Parathyroid adenoma (tissue), 2 donors: ENCODE measurements around the gene TCIRG1.
"Not testable (repeated sequence)": the region's sequence is repeated elsewhere in the genome, so short reads cannot be mapped to it uniquely, and the experiment has no call there.

Source experiments
- H2AFZ ChIP-seq: fragments of 300-600 bp; sonication (generic); one replicate; pipeline ENCODE4 v1.7.0; 2017; ENCODE audit warnings: antibody characterized with exemption, mild to moderate bottlenecking
- H3K27ac ChIP-seq: fragments of 300-600 bp; sonication (generic); one replicate; pipeline ENCODE4 v1.7.0; 2017
- H3K27me3 ChIP-seq: fragments of 300-600 bp; sonication (generic); one replicate; pipeline ENCODE4 v1.7.0; 2017; ENCODE audit warnings: low read length; ENCODE audit not compliant: control insufficient read depth, insufficient read depth
- H3K36me3 ChIP-seq: fragments of 300-600 bp; sonication (generic); one replicate; pipeline ENCODE4 v1.7.0; 2017; ENCODE audit warnings: low read length; ENCODE audit not compliant: control insufficient read depth, insufficient read depth
- H3K4me1 ChIP-seq: fragments of 300-600 bp; sonication (generic); one replicate; pipeline ENCODE4 v1.7.0; 2017; ENCODE audit warnings: control low read depth
- H3K4me2 ChIP-seq: fragments of 300-600 bp; sonication (generic); one replicate; pipeline ENCODE4 v1.7.0; 2017; ENCODE audit warnings: low read length
- H3K4me3 ChIP-seq: fragments of 300-600 bp; sonication (generic); one replicate; pipeline ENCODE4 v1.7.0; 2017; ENCODE audit warnings: low read depth, low read length
- H3K79me2 ChIP-seq: fragments of 300-600 bp; sonication (generic); one replicate; pipeline ENCODE4 v1.7.0; 2017; ENCODE audit warnings: control low read depth
- H3K9ac ChIP-seq: fragments of 300-600 bp; sonication (generic); one replicate; pipeline ENCODE4 v1.7.0; 2017; ENCODE audit warnings: mild to moderate bottlenecking
- H3K9me3 ChIP-seq: fragments of 300-600 bp; sonication (generic); one replicate; pipeline ENCODE4 v1.7.0; 2017; ENCODE audit warnings: low read length; ENCODE audit not compliant: control insufficient read depth
- CTCF ChIP-seq: fragments of 300-600 bp; sonication (generic); IDR thresholded peaks from one replicate; pipeline ENCODE4 v1.7.0; 2017; ENCODE audit warnings: antibody characterized with exemption, mild to moderate bottlenecking
- donor health status: primary hyperparathyroidism.

Gene TCIRG1

DNA sequence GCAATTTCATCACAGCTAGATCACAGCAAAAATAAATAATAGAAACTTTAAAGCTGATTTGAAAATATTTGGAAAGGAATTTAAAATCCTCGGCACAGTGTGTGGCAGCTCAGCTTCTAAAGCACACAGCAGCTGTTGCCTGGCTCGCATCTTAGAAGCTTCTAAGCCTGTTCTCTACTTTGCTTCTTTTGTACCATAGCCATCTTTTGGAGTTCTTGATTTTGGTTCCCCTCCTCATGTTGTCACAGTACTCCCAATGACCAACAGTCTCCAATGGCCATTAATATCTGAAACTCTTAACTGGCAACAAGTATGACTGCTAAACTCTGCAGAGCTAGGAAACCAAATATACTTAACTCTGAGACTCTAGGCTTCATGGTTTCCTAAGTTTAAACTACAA is 53.6 kb downstream of the TCIRG1 start:
- Histone ChIP-seq H3K27ac (no peak overlapping the region), H3K36me3 (no peaks in the 10 kb centered on the region), H3K9ac (no peak overlapping the region)

DNA sequence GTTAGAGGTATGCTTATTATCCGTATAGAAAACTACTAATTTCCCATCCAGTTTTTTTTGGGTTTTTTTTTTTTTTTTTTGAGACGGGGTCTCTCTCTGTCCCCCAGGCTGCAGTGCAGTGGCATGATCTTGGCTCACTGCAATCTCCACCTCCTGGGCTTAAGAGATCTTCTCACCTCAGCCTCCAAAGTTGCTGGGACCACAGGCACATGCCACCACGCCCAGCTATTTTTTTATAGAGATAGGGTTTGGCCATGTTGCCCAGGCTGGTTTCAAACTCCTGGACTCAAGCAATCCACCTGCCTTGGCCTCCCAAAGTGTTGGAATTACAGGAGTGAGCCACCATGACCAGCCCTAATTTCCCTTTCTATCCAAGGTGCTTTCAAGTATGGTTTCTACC is 54.1 kb downstream of the TCIRG1 start:
- not testable (repeated sequence) for H3K4me3 ChIP-seq, H3K27me3 ChIP-seq, H2AFZ ChIP-seq, H3K9me3 ChIP-seq, H3K4me2 ChIP-seq, H3K36me3 ChIP-seq, H3K79me2 ChIP-seq, H3K9ac ChIP-seq, H3K27ac ChIP-seq, H3K4me1 ChIP-seq

More for the DNA sequence above, 53.6 kb downstream of the TCIRG1 start:
- no peak for TF ChIP-seq CTCF
- Histone ChIP-seq H3K79me2 (peaks cover 6% of the 10 kb centered on the region), H3K9me3 (no peaks in the 10 kb centered on the region), H3K4me1 (no peaks in the 10 kb centered on the region), H3K4me3 (no peak overlapping the region), H3K4me2 (no peak overlapping the region), H3K27me3 (no peaks in the 10 kb centered on the region), H2AFZ (no peak overlapping the region)

- H3K9me3 ChIP-seq: no peaks in the 10 kb centered on the region
- H3K9ac ChIP-seq: no peak overlapping the region
- H3K4me2 ChIP-seq: no peak overlapping the region
- H3K27ac ChIP-seq: no peak overlapping the region
- TF ChIP-seq CTCF: no peak
- H3K79me2 ChIP-seq: peaks cover 6% of the 10 kb centered on the region
- H3K4me1 ChIP-seq: no peaks in the 10 kb centered on the region
- no peak overlapping the region for H2AFZ ChIP-seq
- no peak overlapping the region for H3K4me3 ChIP-seq
- no peaks in the 10 kb centered on the region for H3K27me3 ChIP-seq
- H3K36me3 ChIP-seq: no peaks in the 10 kb centered on the region
Observed at GRCh38 chr11:68093565-68093964, 54.7 kb downstream of the TCIRG1 start.

GRCh38 chr11:68096962-68097361 is 58.1 kb downstream of the TCIRG1 start:
- no peak for TF ChIP-seq CTCF
- no peak overlapping the region for H2AFZ ChIP-seq
- H3K27me3 ChIP-seq: no peaks in the 10 kb centered on the region
- no peak overlapping the region for H3K27ac ChIP-seq
- peaks cover 6% of the 10 kb centered on the region for H3K79me2 ChIP-seq
- H3K4me1 ChIP-seq: no peaks in the 10 kb centered on the region
- H3K9ac ChIP-seq: no peak overlapping the region
- no peaks in the 10 kb centered on the region for H3K36me3 ChIP-seq
- H3K9me3 ChIP-seq: no peaks in the 10 kb centered on the region
- no peak overlapping the region for H3K4me3 ChIP-seq
- H3K4me2 ChIP-seq: no peak overlapping the region

GRCh38 chr11:68099057-68099456 is 60.2 kb downstream of the TCIRG1 start:
- TF ChIP-seq CTCF: no peak
- H3K79me2 ChIP-seq: peaks cover 3% of the 10 kb centered on the region
- H3K27ac ChIP-seq: no peak overlapping the region
- H3K27me3 ChIP-seq: no peaks in the 10 kb centered on the region
- no peak overlapping the region for H3K4me2 ChIP-seq
- no peaks in the 10 kb centered on the region for H3K4me1 ChIP-seq
- no peaks in the 10 kb centered on the region for H3K9me3 ChIP-seq
- no peak overlapping the region for H3K4me3 ChIP-seq
- no peak overlapping the region for H2AFZ ChIP-seq
- no peaks in the 10 kb centered on the region for H3K36me3 ChIP-seq
- no peak overlapping the region for H3K9ac ChIP-seq
